C4-2B (cell line): Measurements from ENCODE around the gene FAM3B.

ENCODE experiments used
- ZFX ChIP-seq: fragments of 450-650 bp; IDR thresholded peaks from 2 replicates; pipeline ENCODE4 v1.6.1; 2017
- TF ChIP-seq, protein P1 (sequence below): fragments of 450-650 bp; conservative IDR thresholded peaks from 2 replicates; pipeline ENCODE4 v1.5.1; 2017; ENCODE audit warnings: mild to moderate bottlenecking

DNA sequence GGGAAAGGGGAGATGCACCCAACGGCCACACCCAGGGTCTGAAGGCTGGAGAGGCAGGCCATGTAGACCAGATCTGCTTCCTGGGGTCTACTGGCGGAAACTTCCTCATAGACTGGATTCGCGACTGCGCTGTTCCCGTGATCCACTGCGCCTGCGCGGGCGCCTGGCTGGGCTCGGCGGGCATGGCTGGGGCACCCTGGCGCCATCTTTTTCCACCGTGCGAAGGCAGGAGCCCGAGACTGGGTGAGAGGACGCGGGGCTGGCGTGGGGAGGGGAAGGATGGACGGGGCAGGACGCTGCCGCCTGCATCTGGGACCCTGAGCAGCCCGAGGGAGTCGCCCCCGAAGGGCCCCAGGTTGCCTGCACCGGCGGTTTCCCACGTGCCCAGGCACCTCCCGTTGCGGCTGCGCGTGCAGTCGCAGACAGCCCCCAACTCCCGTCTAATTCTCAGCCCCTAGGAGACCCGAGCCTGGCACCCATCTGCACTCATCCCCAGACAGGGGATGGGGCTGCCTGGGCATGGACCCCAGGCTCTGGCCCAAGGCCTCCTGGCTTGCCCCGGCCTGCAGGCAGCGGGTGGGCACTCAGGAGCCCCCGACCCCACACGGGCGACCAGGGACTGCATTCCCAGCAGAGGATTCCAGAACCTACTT is 12.4 kb upstream of the FAM3B start:
- TF ChIP-seq, protein P1, sequence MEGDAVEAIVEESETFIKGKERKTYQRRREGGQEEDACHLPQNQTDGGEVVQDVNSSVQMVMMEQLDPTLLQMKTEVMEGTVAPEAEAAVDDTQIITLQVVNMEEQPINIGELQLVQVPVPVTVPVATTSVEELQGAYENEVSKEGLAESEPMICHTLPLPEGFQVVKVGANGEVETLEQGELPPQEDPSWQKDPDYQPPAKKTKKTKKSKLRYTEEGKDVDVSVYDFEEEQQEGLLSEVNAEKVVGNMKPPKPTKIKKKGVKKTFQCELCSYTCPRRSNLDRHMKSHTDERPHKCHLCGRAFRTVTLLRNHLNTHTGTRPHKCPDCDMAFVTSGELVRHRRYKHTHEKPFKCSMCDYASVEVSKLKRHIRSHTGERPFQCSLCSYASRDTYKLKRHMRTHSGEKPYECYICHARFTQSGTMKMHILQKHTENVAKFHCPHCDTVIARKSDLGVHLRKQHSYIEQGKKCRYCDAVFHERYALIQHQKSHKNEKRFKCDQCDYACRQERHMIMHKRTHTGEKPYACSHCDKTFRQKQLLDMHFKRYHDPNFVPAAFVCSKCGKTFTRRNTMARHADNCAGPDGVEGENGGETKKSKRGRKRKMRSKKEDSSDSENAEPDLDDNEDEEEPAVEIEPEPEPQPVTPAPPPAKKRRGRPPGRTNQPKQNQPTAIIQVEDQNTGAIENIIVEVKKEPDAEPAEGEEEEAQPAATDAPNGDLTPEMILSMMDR, result no peak
- no peak for TF ChIP-seq ZFX
